Natural killer cell (primary cell): ENCODE measurements around the gene OPHN1. TPM values are rescaled to one million over a fixed set of nuclear protein-coding genes. Genes with fewer than 3 reads are reported as not detected.

Experiments used
- ATAC-seq, 3 donors: fragments of 150-1000 bp in 2 of 3; fragments of 200-7000 bp in 1 of 3; cut with Tn5 transposase; 1 replicate in 1 of 3; 2 replicates in 2 of 3; pipeline ENCODE4 v1.10.0; 2021; ENCODE audit warnings: mild to moderate bottlenecking in 2 of 3, moderate library complexity in 2 of 3
- DNase-seq, 2 donors: peaks; one replicate each; pipeline versions ENCODE4 v3.0.0 to v3.0.0-alpha.2; 2013 to 2021; ENCODE audit warnings: mixed read lengths in 1 of 2
- H3K27ac ChIP-seq: one replicate; pipeline ENCODE4 v1.5.1; 2013; ENCODE audit warnings: mild to moderate bottlenecking, low read length
- H3K27me3 ChIP-seq: one replicate; pipeline ENCODE4 v1.6.1; 2013; ENCODE audit warnings: low read length; ENCODE audit not compliant: control insufficient read depth, insufficient read depth
- H3K36me3 ChIP-seq: one replicate; pipeline ENCODE4 v1.6.1; 2013; ENCODE audit warnings: low read length; ENCODE audit not compliant: control insufficient read depth, insufficient read depth
- H3K4me1 ChIP-seq: one replicate; pipeline ENCODE4 v1.6.1; 2013; ENCODE audit warnings: low read length; ENCODE audit not compliant: control insufficient read depth, insufficient read depth
- H3K4me3 ChIP-seq: one replicate; pipeline ENCODE4 v1.5.1; 2013; ENCODE audit warnings: low read length
- H3K9me3 ChIP-seq: one replicate; pipeline ENCODE4 v1.6.1; 2013; ENCODE audit warnings: low read length; ENCODE audit not compliant: control insufficient read depth, insufficient read depth
- H3K27ac Mint-ChIP-seq, 2 donors: one replicate each; pipeline ENCODE4 v1.8.0; 2022; ENCODE audit warnings: mild to moderate bottlenecking in 2 of 2, mixed read lengths in 2 of 2, moderate library complexity in 1 of 2
- H3K27me3 Mint-ChIP-seq, 2 donors: one replicate each; pipeline ENCODE4 v1.8.0; 2022; ENCODE audit warnings: low read depth in 2 of 2, mixed read lengths in 2 of 2
- H3K36me3 Mint-ChIP-seq: one replicate; pipeline ENCODE4 v1.8.0; 2022; ENCODE audit warnings: mixed read lengths
- H3K4me1 Mint-ChIP-seq, 2 donors: one replicate each; pipeline ENCODE4 v1.8.0; 2022; ENCODE audit warnings: mixed read lengths in 2 of 2
- H3K4me3 Mint-ChIP-seq: one replicate; pipeline ENCODE4 v1.8.0; 2022; ENCODE audit warnings: mild to moderate bottlenecking, moderate library complexity, mixed read lengths
- H3K9me3 Mint-ChIP-seq, 2 donors: one replicate each; pipeline ENCODE4 v1.8.0; 2022; ENCODE audit warnings: mixed read lengths in 2 of 2
- WGBS: methylation state at CpG from one replicate; pipeline ENCODE4 v1.1.7; 2013; ENCODE audit warnings: missing lambda C conversion rate; ENCODE audit not compliant: insufficient coverage; 5-methylcytosine and 5-hydroxymethylcytosine counted together
- intact Hi-C: fragments of 100-400 bp; cut with micrococcal nuclease; formaldehyde crosslinking; loops from one replicate; pipeline ENCODE4 v1.14.2; 2022
- total RNA-seq, 4 donors: library from RNA; stranded (reverse); fragments of 120-200 nt in 1 of 4; gene quantifications; one replicate each; pipeline versions ENCODE4 v1.2.3 to v1.2.4, GENCODE V29; 2013 to 2022
- TF ChIP-seq, protein P1 (sequence below): fragments of 200-600 bp; IDR thresholded peaks from one replicate; pipeline ENCODE4 v1.8.0; 2022; ENCODE audit warnings: antibody characterized with exemption

OPHN1 gene
- total RNA-seq, 3 donors from 2014 or later (not counting 1 experiment from before 2014, with no cell fraction given) = 1.4 to 5.6 (median 3.7) TPM

GRCh38 chrX:68365341-68365740 lies 68.0 kb downstream of the OPHN1 start:
- TF ChIP-seq, protein P1, sequence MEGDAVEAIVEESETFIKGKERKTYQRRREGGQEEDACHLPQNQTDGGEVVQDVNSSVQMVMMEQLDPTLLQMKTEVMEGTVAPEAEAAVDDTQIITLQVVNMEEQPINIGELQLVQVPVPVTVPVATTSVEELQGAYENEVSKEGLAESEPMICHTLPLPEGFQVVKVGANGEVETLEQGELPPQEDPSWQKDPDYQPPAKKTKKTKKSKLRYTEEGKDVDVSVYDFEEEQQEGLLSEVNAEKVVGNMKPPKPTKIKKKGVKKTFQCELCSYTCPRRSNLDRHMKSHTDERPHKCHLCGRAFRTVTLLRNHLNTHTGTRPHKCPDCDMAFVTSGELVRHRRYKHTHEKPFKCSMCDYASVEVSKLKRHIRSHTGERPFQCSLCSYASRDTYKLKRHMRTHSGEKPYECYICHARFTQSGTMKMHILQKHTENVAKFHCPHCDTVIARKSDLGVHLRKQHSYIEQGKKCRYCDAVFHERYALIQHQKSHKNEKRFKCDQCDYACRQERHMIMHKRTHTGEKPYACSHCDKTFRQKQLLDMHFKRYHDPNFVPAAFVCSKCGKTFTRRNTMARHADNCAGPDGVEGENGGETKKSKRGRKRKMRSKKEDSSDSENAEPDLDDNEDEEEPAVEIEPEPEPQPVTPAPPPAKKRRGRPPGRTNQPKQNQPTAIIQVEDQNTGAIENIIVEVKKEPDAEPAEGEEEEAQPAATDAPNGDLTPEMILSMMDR = no peak
- Mint-ChIP-seq H3K9me3 (peaks cover 0 to 6% of the 10 kb centered on the region in 2 donors), H3K27me3 (peaks cover 0 to 8% of the 10 kb centered on the region in 2 donors), H3K4me1 (no peaks in the 10 kb centered on the region), H3K36me3 (no peaks in the 10 kb centered on the region), H3K4me3 (no peak overlapping the region), H3K27ac (no peak overlapping the region)
- H3K36me3 ChIP-seq = no peaks in the 10 kb centered on the region
- H3K9me3 ChIP-seq = no peaks in the 10 kb centered on the region
- H3K27ac ChIP-seq = no peak overlapping the region
- 88% methylated on average over 4 of the region's 4 CpGs for WGBS
- H3K4me3 ChIP-seq = no peak overlapping the region
- intact Hi-C loops = no loop called here
- H3K4me1 ChIP-seq = no peaks in the 10 kb centered on the region
- DNase-seq = no peak
- no peak for ATAC-seq
- H3K27me3 ChIP-seq = no peaks in the 10 kb centered on the region

DNA sequence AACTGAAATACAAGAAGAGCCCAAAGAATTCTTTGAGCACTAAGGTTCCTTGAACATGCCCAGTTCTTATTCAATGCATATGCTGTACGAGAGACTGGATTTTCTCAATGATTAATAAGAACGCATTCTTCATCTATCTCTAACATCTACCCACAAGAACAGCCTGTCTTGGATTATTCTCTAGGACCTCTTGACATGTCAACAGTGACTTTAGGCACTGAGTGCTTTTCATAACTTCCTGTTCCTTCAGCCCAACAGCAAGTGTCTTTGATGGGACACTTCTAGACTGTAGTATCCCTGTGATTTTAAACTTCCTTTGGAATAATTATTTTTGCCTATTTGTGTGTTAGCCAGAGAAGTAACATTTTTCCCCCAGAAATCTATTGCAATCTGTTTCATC lies 69.3 kb downstream of the OPHN1 start:
- intact Hi-C loops = no loop called here
- Mint-ChIP-seq H3K4me1 (no peaks in the 10 kb centered on the region), H3K9me3 (no peaks in the 10 kb centered on the region), H3K27me3 (peaks cover 0 to 8% of the 10 kb centered on the region in 2 donors), H3K27ac (no peak overlapping the region), H3K36me3 (no peaks in the 10 kb centered on the region), H3K4me3 (no peak overlapping the region)
- Histone ChIP-seq H3K27me3 (no peaks in the 10 kb centered on the region), H3K9me3 (no peaks in the 10 kb centered on the region), H3K4me3 (no peak overlapping the region), H3K4me1 (no peaks in the 10 kb centered on the region), H3K27ac (no peak overlapping the region), H3K36me3 (no peaks in the 10 kb centered on the region)
- WGBS = 100% methylated on average over 2 of the region's 2 CpGs
- DNase-seq (no peak), ATAC-seq (no peak)
- TF ChIP-seq, protein P1 = no peak

GRCh38 chrX:68358679-68359078 lies 74.6 kb downstream of the OPHN1 start:
- no peaks in the 10 kb centered on the region for H3K4me1 Mint-ChIP-seq
- no peaks in the 10 kb centered on the region for H3K36me3 Mint-ChIP-seq
- Histone ChIP-seq H3K4me1 (no peaks in the 10 kb centered on the region), H3K9me3 (no peaks in the 10 kb centered on the region), H3K27ac (no peak overlapping the region), H3K36me3 (no peaks in the 10 kb centered on the region), H3K4me3 (no peak overlapping the region), H3K27me3 (no peaks in the 10 kb centered on the region)
- peaks cover 0 to 8% of the 10 kb centered on the region in 2 donors for H3K27me3 Mint-ChIP-seq
- TF ChIP-seq, protein P1 = no peak
- DNase-seq = no peak
- H3K4me3 Mint-ChIP-seq = no peak overlapping the region
- intact Hi-C loops = no loop called here
- no CpG with 5 or more reads among the region's 1 CpG for WGBS
- no peak overlapping the region for H3K27ac Mint-ChIP-seq
- no peaks in the 10 kb centered on the region for H3K9me3 Mint-ChIP-seq
- no peak for ATAC-seq

- Histone ChIP-seq H3K27ac (no peak overlapping the region), H3K9me3 (no peaks in the 10 kb centered on the region), H3K36me3 (no peaks in the 10 kb centered on the region), H3K4me1 (no peaks in the 10 kb centered on the region), H3K27me3 (no peaks in the 10 kb centered on the region), H3K4me3 (no peak overlapping the region)
- no peak for DNase-seq
- Mint-ChIP-seq H3K4me3 (no peak overlapping the region), H3K9me3 (no peaks in the 10 kb centered on the region), H3K4me1 (no peaks in the 10 kb centered on the region), H3K36me3 (no peaks in the 10 kb centered on the region), H3K27ac (no peak overlapping the region), H3K27me3 (no peaks in the 10 kb centered on the region)
- 74% methylated on average over 2 of the region's 4 CpGs for WGBS
- intact Hi-C loops = no loop called here
- ATAC-seq = no peak
- TF ChIP-seq, protein P1 = no peak
These were observed 77.7 kb downstream of the OPHN1 start for GRCh38 chrX:68355629-68355920.
